K562 (cell line): ENCODE measurements around the gene OBSCN. TPM values are rescaled to one million over a fixed set of nuclear protein-coding genes. Genes with fewer than 3 reads are reported as not detected.

Source experiments
- EGR1 ChIP-seq: fragments of 450-650 bp; conservative IDR thresholded peaks from 2 replicates; pipeline ENCODE4 v1.6.1; 2017; ENCODE audit warnings: mild to moderate bottlenecking
- EP400 ChIP-seq: fragments of 450-650 bp; IDR thresholded peaks from 2 replicates; pipeline ENCODE4 v1.6.1; 2017; ENCODE audit warnings: antibody characterized with exemption, mild to moderate bottlenecking, moderate library complexity
- HMG20B ChIP-seq: fragments of 250-450 bp; sonication (Bioruptor Pico); IDR thresholded peaks from 2 replicates; pipeline ENCODE4 v1.5.0; 2021; ENCODE audit warnings: mild to moderate bottlenecking
- MAFK ChIP-seq: IDR thresholded peaks from 2 replicates; pipeline ENCODE4 v1.6.1; 2011; ENCODE audit warnings: low read length, improper control_type of control experiment
- NELFE ChIP-seq: IDR thresholded peaks from 2 replicates; pipeline ENCODE4 v1.6.1; 2011; ENCODE audit warnings: mild to moderate bottlenecking; ENCODE audit not compliant: insufficient read depth, insufficient read length
- PHF20 ChIP-seq: fragments of 450-650 bp; IDR thresholded peaks from 2 replicates; pipeline ENCODE4 v1.6.1; 2018; ENCODE audit not compliant: partially characterized antibody
- POLR2AphosphoS5 ChIP-seq: IDR thresholded peaks from 2 replicates; pipeline ENCODE4 v1.6.1; 2011; ENCODE audit warnings: mild to moderate bottlenecking, low read depth, low read length, moderate library complexity; ENCODE audit not compliant: control insufficient read depth, insufficient read depth
- ZFP30 ChIP-seq: fragments of 250-450 bp; sonication (Bioruptor Pico); IDR thresholded peaks from 2 replicates; pipeline ENCODE4 v1.8.0; 2022; ENCODE audit warnings: moderate library complexity, mild to moderate bottlenecking, inconsistent platforms, borderline replicate concordance
- ZNF134 ChIP-seq: fragments of 250-450 bp; sonication (Bioruptor Pico); conservative IDR thresholded peaks from 2 replicates; pipeline ENCODE4 v1.4.0; 2020
- ZNF253 ChIP-seq: fragments of 250-450 bp; sonication (Bioruptor Pico); conservative IDR thresholded peaks from 2 replicates; pipeline ENCODE4 v1.6.1; 2021; ENCODE audit warnings: mild to moderate bottlenecking
- ZNF507 ChIP-seq: conservative IDR thresholded peaks from 2 replicates; pipeline ENCODE4 v1.6.1; 2017; ENCODE audit warnings: missing genetic modification characterization, missing compliant biosample characterization
- ZNF586 ChIP-seq: fragments of 450-650 bp; formaldehyde crosslinking; conservative IDR thresholded peaks from 2 replicates; pipeline ENCODE4 v1.4.0; 2020; ENCODE audit warnings: mild to moderate bottlenecking, moderate library complexity
- ZNF77 ChIP-seq: fragments of 250-450 bp; sonication (Bioruptor Pico); IDR thresholded peaks from 2 replicates; pipeline ENCODE4 v1.5.0; 2020
- ZNF785 ChIP-seq: fragments of 250-450 bp; sonication (Bioruptor Pico); IDR thresholded peaks from 2 replicates; pipeline ENCODE4 v1.4.0; 2020; ENCODE audit warnings: mild to moderate bottlenecking
- polyA plus RNA-seq, 8 experiments: library from polyadenylated mRNA; depleted of rRNA in 4 of 8; stranded (reverse) in 5 of 8; unstranded in 3 of 8; fragments of >200 nt; fragmentation: Nextera tagmentation in 2 of 8; fragmentation: Illumina TruSeq in 1 of 8; extraction: Ambion mirVana in 2 of 8; extraction: Trizol in 1 of 8; gene quantifications; 2 replicates each; pipeline versions ENCODE4 v1.2.1 to v1.2.3, GENCODE V29; 2011 to 2014; ENCODE audit warnings: inconsistent platforms in 1 of 8, missing spikeins in 1 of 8
- total RNA-seq, 7 experiments: library from RNA; depleted of rRNA in 6 of 7; stranded (reverse); fragments of >200 nt in 6 of 7; fragmentation: Illumina TruSeq in 2 of 7; extraction: Trizol in 2 of 7; gene quantifications; 2 replicates each; pipeline versions ENCODE4 v1.2.1 to v1.2.3, GENCODE V29; 2011 to 2021; ENCODE audit warnings: low replicate concordance in 1 of 7
- TF ChIP-seq, protein P1 (sequence below): fragments of 250-450 bp; sonication (Bioruptor Pico); IDR thresholded peaks from 2 replicates; pipeline ENCODE4 v1.9.0; 2021; ENCODE audit warnings: mild to moderate bottlenecking, inconsistent platforms
- TF ChIP-seq, protein P2 (sequence below): fragments of 250-450 bp; sonication (Bioruptor Pico); IDR thresholded peaks from 2 replicates; pipeline ENCODE4 v1.5.0; 2022; ENCODE audit warnings: mild to moderate bottlenecking
- TF ChIP-seq, protein P3 (sequence below): fragments of 450-650 bp; formaldehyde crosslinking; IDR thresholded peaks from 2 replicates; pipeline ENCODE4 v1.4.0; 2022; ENCODE audit warnings: missing genetic modification characterization
- TF ChIP-seq, protein P4 (sequence below): fragments of 450-650 bp; formaldehyde crosslinking; IDR thresholded peaks from 2 replicates; pipeline ENCODE4 v1.4.0; 2022; ENCODE audit warnings: mild to moderate bottlenecking, moderate library complexity
- TF ChIP-seq, protein P5 (sequence below): sonication (generic); formaldehyde crosslinking; IDR thresholded peaks from 2 replicates; pipeline ENCODE4 v1.8.0; 2022; ENCODE audit warnings: mild to moderate bottlenecking, low read depth, missing genetic modification reagents

The OBSCN gene
- total and polyA plus RNA-seq, 9 of the 15 experiments (the other 6 are each of a cell fraction or from before 2014, with no cell fraction given): 0.18 to 19.7 (median 3.6) TPM

DNA sequence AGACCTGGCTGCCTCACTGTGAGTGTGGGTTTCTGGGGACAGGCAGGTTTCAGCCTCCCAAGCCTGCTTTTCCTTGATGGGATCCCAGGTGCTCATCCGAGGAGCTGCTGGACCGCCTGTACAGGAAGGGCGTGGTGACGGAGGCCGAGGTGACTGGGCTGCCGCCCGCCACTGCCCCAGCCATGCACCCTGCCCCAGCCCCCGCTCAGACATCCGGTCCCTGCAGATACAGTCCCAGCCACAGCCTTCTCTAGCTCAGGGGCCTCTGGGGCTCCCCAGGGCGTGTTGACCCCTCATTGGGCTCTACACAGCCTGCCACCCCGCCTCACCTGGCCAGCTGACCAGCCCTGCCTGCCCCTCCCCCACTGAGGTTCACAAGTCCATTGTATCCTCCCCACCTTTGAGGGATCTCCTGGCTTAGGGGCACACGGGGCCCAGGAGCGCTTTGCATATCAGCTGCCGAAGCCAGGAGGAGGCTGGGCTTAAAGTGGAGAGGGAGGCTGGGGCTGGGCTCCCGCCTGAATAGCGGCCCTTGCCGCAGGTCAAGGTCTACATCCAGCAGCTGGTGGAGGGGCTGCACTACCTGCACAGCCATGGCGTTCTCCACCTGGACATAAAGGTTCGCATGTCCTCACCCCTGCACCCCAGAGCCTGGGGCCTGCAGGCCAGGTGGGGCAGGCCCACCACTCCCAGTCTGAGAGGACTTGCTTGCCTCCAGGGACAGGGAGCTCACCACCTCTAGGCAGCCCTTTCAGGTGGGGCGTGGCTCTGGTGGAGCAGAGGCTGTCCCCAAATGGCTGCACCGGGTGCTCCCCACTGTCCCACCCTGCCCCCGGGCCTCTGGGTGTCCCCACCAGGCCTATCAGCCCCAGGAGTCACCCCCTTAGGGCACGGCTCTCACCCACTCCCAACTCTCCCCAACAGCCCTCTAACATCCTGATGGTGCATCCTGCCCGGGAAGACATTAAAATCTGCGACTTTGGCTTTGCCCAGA, 160.3 kb downstream of the OBSCN start (continued):
- TF ChIP-seq, protein P1, sequence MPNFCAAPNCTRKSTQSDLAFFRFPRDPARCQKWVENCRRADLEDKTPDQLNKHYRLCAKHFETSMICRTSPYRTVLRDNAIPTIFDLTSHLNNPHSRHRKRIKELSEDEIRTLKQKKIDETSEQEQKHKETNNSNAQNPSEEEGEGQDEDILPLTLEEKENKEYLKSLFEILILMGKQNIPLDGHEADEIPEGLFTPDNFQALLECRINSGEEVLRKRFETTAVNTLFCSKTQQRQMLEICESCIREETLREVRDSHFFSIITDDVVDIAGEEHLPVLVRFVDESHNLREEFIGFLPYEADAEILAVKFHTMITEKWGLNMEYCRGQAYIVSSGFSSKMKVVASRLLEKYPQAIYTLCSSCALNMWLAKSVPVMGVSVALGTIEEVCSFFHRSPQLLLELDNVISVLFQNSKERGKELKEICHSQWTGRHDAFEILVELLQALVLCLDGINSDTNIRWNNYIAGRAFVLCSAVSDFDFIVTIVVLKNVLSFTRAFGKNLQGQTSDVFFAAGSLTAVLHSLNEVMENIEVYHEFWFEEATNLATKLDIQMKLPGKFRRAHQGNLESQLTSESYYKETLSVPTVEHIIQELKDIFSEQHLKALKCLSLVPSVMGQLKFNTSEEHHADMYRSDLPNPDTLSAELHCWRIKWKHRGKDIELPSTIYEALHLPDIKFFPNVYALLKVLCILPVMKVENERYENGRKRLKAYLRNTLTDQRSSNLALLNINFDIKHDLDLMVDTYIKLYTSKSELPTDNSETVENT: no peak; the same call in 1 of the 2 replicates
- TF ChIP-seq ZNF507 (tag) (no peak), ZNF785 (no peak), ZNF253 (no peak), ZNF77 (no peak), HMG20B (no peak), ZFP30 (CRISPR knock-in tag) (no peak), ZNF586 (CRISPR knock-in tag) (no peak), NELFE (no peak), MAFK (no peak), EP400 (no peak; the same call in none of the 2 replicates), PHF20 (peak; percentile 81), ZNF134 (CRISPR knock-in tag) (no peak), POLR2AphosphoS5 (peak; percentile 46; the same call in 1 of the 2 replicates), EGR1 (peak; percentile 81)
- TF ChIP-seq, protein P2, sequence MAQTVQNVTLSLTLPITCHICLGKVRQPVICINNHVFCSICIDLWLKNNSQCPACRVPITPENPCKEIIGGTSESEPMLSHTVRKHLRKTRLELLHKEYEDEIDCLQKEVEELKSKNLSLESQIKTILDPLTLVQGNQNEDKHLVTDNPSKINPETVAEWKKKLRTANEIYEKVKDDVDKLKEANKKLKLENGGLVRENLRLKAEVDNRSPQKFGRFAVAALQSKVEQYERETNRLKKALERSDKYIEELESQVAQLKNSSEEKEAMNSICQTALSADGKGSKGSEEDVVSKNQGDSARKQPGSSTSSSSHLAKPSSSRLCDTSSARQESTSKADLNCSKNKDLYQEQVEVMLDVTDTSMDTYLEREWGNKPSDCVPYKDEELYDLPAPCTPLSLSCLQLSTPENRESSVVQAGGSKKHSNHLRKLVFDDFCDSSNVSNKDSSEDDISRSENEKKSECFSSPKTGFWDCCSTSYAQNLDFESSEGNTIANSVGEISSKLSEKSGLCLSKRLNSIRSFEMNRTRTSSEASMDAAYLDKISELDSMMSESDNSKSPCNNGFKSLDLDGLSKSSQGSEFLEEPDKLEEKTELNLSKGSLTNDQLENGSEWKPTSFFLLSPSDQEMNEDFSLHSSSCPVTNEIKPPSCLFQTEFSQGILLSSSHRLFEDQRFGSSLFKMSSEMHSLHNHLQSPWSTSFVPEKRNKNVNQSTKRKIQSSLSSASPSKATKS (CRISPR knock-in tag): no peak
- TF ChIP-seq, protein P3, sequence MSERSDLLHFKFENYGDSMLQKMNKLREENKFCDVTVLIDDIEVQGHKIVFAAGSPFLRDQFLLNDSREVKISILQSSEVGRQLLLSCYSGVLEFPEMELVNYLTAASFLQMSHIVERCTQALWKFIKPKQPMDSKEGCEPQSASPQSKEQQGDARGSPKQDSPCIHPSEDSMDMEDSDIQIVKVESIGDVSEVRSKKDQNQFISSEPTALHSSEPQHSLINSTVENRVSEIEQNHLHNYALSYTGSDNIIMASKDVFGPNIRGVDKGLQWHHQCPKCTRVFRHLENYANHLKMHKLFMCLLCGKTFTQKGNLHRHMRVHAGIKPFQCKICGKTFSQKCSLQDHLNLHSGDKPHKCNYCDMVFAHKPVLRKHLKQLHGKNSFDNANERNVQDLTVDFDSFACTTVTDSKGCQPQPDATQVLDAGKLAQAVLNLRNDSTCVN (CRISPR knock-in tag): no peak
- TF ChIP-seq, protein P4, sequence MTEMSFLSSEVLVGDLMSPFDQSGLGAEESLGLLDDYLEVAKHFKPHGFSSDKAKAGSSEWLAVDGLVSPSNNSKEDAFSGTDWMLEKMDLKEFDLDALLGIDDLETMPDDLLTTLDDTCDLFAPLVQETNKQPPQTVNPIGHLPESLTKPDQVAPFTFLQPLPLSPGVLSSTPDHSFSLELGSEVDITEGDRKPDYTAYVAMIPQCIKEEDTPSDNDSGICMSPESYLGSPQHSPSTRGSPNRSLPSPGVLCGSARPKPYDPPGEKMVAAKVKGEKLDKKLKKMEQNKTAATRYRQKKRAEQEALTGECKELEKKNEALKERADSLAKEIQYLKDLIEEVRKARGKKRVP (CRISPR knock-in tag): peak; percentile 62; the same call in 1 of the 2 replicates
- TF ChIP-seq, protein P5, sequence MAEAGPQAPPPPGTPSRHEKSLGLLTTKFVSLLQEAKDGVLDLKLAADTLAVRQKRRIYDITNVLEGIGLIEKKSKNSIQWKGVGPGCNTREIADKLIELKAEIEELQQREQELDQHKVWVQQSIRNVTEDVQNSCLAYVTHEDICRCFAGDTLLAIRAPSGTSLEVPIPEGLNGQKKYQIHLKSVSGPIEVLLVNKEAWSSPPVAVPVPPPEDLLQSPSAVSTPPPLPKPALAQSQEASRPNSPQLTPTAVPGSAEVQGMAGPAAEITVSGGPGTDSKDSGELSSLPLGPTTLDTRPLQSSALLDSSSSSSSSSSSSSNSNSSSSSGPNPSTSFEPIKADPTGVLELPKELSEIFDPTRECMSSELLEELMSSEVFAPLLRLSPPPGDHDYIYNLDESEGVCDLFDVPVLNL (CRISPR knock-in tag): no peak
